K562 (cell line): ENCODE results near the gene ZNF501. TPM values are rescaled to one million over a fixed set of nuclear protein-coding genes. Genes with fewer than 3 reads are reported as not detected.

Experiments used
- ATAC-seq: fragments of 200-7000 bp; cut with Tn5 transposase; 3 replicates; pipeline ENCODE4 v1.9.1; 2020; ENCODE audit warnings: moderate library complexity
- BruUV-seq: library from RNA; stranded (reverse); fragments of 400-500 nt; replicated peaks from 2 replicates; lab custom pipeline; 2021; lab: Mats Ljungman, UMichigan
- CTCF ChIA-PET: fragments of 300-600 bp; formaldehyde crosslinking; extraction: SDS; loops from one replicate; lab custom pipeline; 2021; ENCODE audit warnings: low intra/inter-chr PET ratio; lab: Yijun Ruan, JAX
- POLR2A ChIA-PET: fragments of 300-600, 350-650 bp; sonication (Branson Sonifier 250); formaldehyde crosslinking; extraction: SDS; loops from one replicate; lab custom pipeline; 2021; ENCODE audit warnings: antibody characterized with exemption, inconsistent platforms; lab: Yijun Ruan, JAX
- DNase-seq, 4 experiments: peaks; one replicate each; pipeline versions ENCODE4 v3.0.0 to v3.0.0-alpha.2; 2011 to 2018; ENCODE audit warnings: low spot score in 3 of 4, mixed read lengths in 3 of 4; ENCODE audit errors: extremely low read depth in 1 of 4
- FAIRE-seq: peaks from 2 replicates; lab custom pipeline; 2011; peaks lifted over from hg19 to GRCh38; lab: Jason Lieb, UNC
- H2AFZ ChIP-seq: 2 replicates; pipeline ENCODE4 v1.6.0; 2011; ENCODE audit warnings: low read depth, low read length, control low read depth, inconsistent platforms
- H3K27ac ChIP-seq: fragments of 200-600 bp; 3 replicates; pipeline ENCODE4 v1.8.0; 2011; ENCODE audit warnings: low read depth, mild to moderate bottlenecking, control low read depth, inconsistent platforms, low read length, moderate library complexity, mixed read lengths; ENCODE audit errors: extremely low read depth
- H3K27me3 ChIP-seq, 2 experiments: fragments of 300-600 bp in 1 of 2; 2 replicates in 1 of 2; 3 replicates in 1 of 2; pipeline versions ENCODE4 v1.6.0 to v1.8.0; 2011; ENCODE audit warnings: inconsistent platforms in 2 of 2, low read length in 2 of 2, mild to moderate bottlenecking in 1 of 2, mixed read lengths in 1 of 2, moderate library complexity in 1 of 2; ENCODE audit not compliant: control insufficient read depth in 2 of 2, insufficient read depth in 2 of 2
- H3K36me3 ChIP-seq: fragments of 300-600 bp; 3 replicates; pipeline ENCODE4 v1.8.0; 2011; ENCODE audit warnings: mild to moderate bottlenecking, low read length, inconsistent platforms; ENCODE audit not compliant: control insufficient read depth, insufficient read depth
- H3K4me1 ChIP-seq, 2 experiments: fragments of 200-600 bp in 1 of 2; replicated peaks in 1 of 2; 2 replicates in 1 of 2; 3 replicates in 1 of 2; pipeline versions ENCODE4 v1.5.1 to v1.8.0; 2011; ENCODE audit warnings: inconsistent platforms in 2 of 2, low read length in 2 of 2, mild to moderate bottlenecking in 1 of 2, mixed read lengths in 1 of 2, moderate library complexity in 1 of 2; ENCODE audit not compliant: control insufficient read depth in 2 of 2, insufficient read depth in 2 of 2
- H3K4me2 ChIP-seq: 2 replicates; pipeline ENCODE4 v1.6.1; 2011; ENCODE audit warnings: low read length, control low read depth, inconsistent platforms, mixed read lengths; ENCODE audit not compliant: insufficient read depth
- H3K4me3 ChIP-seq: fragments of 200-600 bp; sonication (generic), shearing (Covaris generic); 2 replicates; pipeline ENCODE4 v1.5.1; 2016; ENCODE audit warnings: control low read depth, inconsistent platforms
- H3K79me2 ChIP-seq: fragments of 200-600 bp; 3 replicates; pipeline ENCODE4 v1.8.0; 2011; ENCODE audit warnings: low read length, inconsistent platforms; ENCODE audit not compliant: control insufficient read depth, insufficient read depth
- H3K9ac ChIP-seq, 2 experiments: 2 replicates each; pipeline versions ENCODE4 v1.6.0 to v1.6.1; 2011; ENCODE audit warnings: low read depth in 2 of 2, low read length in 2 of 2, control low read depth in 1 of 2, inconsistent platforms in 1 of 2, mild to moderate bottlenecking in 1 of 2, mixed read lengths in 1 of 2; ENCODE audit not compliant: insufficient read depth in 1 of 2
- H3K9me1 ChIP-seq: one replicate; pipeline ENCODE4 v1.6.0; 2011; ENCODE audit warnings: inconsistent platforms, mild to moderate bottlenecking, low read length, moderate library complexity; ENCODE audit not compliant: control insufficient read depth, insufficient read depth
- H3K9me3 ChIP-seq: replicated peaks from 2 replicates; pipeline ENCODE4 v1.5.1; 2011; ENCODE audit warnings: low read depth, low read length, inconsistent platforms; ENCODE audit not compliant: control insufficient read depth, insufficient read depth
- H4K20me1 ChIP-seq: replicated peaks from 2 replicates; pipeline ENCODE4 v1.6.1; 2011; ENCODE audit warnings: low read length, inconsistent platforms, mixed read lengths; ENCODE audit not compliant: control insufficient read depth, insufficient read depth
- ATF1 ChIP-seq, 2 experiments: fragments of 450-650 bp in 1 of 2; IDR thresholded peaks; 2 replicates each; pipeline ENCODE4 v1.6.1; 2016; ENCODE audit warnings: missing compliant biosample characterization in 1 of 2, missing genetic modification characterization in 1 of 2
- CBFA2T3 ChIP-seq: fragments of 450-650 bp; IDR thresholded peaks from 2 replicates; pipeline ENCODE4 v1.6.1; 2017
- CREB1 ChIP-seq, 2 experiments: sonication (generic) in 1 of 2; formaldehyde crosslinking in 1 of 2; IDR thresholded peaks; 2 replicates each; pipeline versions ENCODE4 v1.6.1 to v1.8.0; 2012 to 2022; ENCODE audit warnings: inconsistent platforms in 1 of 2, mild to moderate bottlenecking in 1 of 2, missing genetic modification reagents in 1 of 2, moderate library complexity in 1 of 2
- DIDO1 ChIP-seq: fragments of 450-650 bp; IDR thresholded peaks from 2 replicates; pipeline ENCODE4 v1.6.1; 2016; ENCODE audit warnings: low read depth, missing biosample characterization, missing genetic modification characterization
- EZH2 ChIP-seq: IDR thresholded peaks from 2 replicates; pipeline ENCODE4 v1.6.1; 2012; ENCODE audit warnings: low read depth, mild to moderate bottlenecking, inconsistent platforms, low read length, borderline replicate concordance
- HNRNPL ChIP-seq: fragments of 200-400 bp; formaldehyde crosslinking; IDR thresholded peaks from 2 replicates; pipeline ENCODE4 v1.6.1; 2017; ENCODE audit warnings: low read depth, mild to moderate bottlenecking, low read length
- KLF6 ChIP-seq: fragments of 250-450 bp; sonication (Bioruptor Pico); IDR thresholded peaks from 2 replicates; pipeline ENCODE4 v1.4.0; 2020; ENCODE audit warnings: mild to moderate bottlenecking, moderate library complexity, borderline replicate concordance
- MAZ ChIP-seq, 2 experiments: fragments of 450-650 bp in 1 of 2; sonication (generic) in 1 of 2; formaldehyde crosslinking; IDR thresholded peaks in 1 of 2; conservative IDR thresholded peaks in 1 of 2; 2 replicates each; pipeline versions ENCODE4 v1.4.0 to v1.5.0; 2020; ENCODE audit warnings: mild to moderate bottlenecking in 1 of 2, missing genetic modification reagents in 1 of 2
- MBD2 ChIP-seq: sonication (generic); IDR thresholded peaks from 2 replicates; pipeline ENCODE4 v1.6.1; 2016; ENCODE audit warnings: low read depth, borderline replicate concordance
- MTA1 ChIP-seq: fragments of 450-650 bp; IDR thresholded peaks from 2 replicates; pipeline ENCODE4 v1.6.1; 2017; ENCODE audit warnings: borderline replicate concordance
- PHF8 ChIP-seq: fragments of 200-600 bp; sonication (generic); IDR thresholded peaks from 2 replicates; pipeline ENCODE4 v1.6.1; 2012; ENCODE audit warnings: mixed run types, mild to moderate bottlenecking, inconsistent platforms, low read length, moderate library complexity, borderline replicate concordance
- PRPF4 ChIP-seq: fragments of 200-400 bp; formaldehyde crosslinking; IDR thresholded peaks from one replicate; pipeline ENCODE4 v1.6.1; 2017; ENCODE audit warnings: low read length, low read depth, mild to moderate bottlenecking; ENCODE audit not compliant: insufficient read depth, poor library complexity, severe bottlenecking
- RFX1 ChIP-seq: fragments of 450-650 bp; IDR thresholded peaks from 2 replicates; pipeline ENCODE4 v1.6.1; 2016; ENCODE audit warnings: mild to moderate bottlenecking, moderate library complexity
- SIN3B ChIP-seq: fragments of 450-650 bp; IDR thresholded peaks from 2 replicates; pipeline ENCODE4 v1.6.1; 2017; ENCODE audit warnings: low read depth, mild to moderate bottlenecking, moderate library complexity
- SMARCC2 ChIP-seq: fragments of 450-650 bp; IDR thresholded peaks from 2 replicates; pipeline ENCODE4 v1.6.1; 2017; ENCODE audit warnings: antibody characterized with exemption, moderate library complexity, mild to moderate bottlenecking, low read depth
- SRSF1 ChIP-seq: fragments of 200-400 bp; formaldehyde crosslinking; IDR thresholded peaks from 2 replicates; pipeline ENCODE4 v1.6.1; 2017; ENCODE audit warnings: mild to moderate bottlenecking, low read depth, low read length, moderate library complexity
- SRSF3 ChIP-seq: fragments of 200-400 bp; formaldehyde crosslinking; IDR thresholded peaks from 2 replicates; pipeline ENCODE4 v1.6.1; 2016; ENCODE audit warnings: mild to moderate bottlenecking, low read length, moderate library complexity; ENCODE audit not compliant: insufficient read depth
- TCF7 ChIP-seq: sonication (generic); IDR thresholded peaks from 2 replicates; pipeline ENCODE4 v1.6.1; 2016; ENCODE audit warnings: antibody characterized with exemption, borderline replicate concordance
- TRIM24 ChIP-seq, 2 experiments: fragments of 450-650 bp; IDR thresholded peaks; 2 replicates each; pipeline ENCODE4 v1.6.1; 2016
- U2AF1 ChIP-seq: fragments of 200-400 bp; formaldehyde crosslinking; optimal IDR thresholded peaks from 2 replicates; pipeline ENCODE3; 2017; ENCODE audit warnings: mild to moderate bottlenecking, low read depth, low read length, moderate library complexity
- ZBTB1 ChIP-seq: sonication (generic); formaldehyde crosslinking; IDR thresholded peaks from 2 replicates; pipeline ENCODE4 v1.8.1; 2023; ENCODE audit warnings: missing genetic modification reagents, low read depth, mild to moderate bottlenecking, borderline replicate concordance
- ZFX ChIP-seq: sonication (generic); formaldehyde crosslinking; IDR thresholded peaks from 2 replicates; pipeline ENCODE4 v1.8.0; 2022; ENCODE audit warnings: mild to moderate bottlenecking, missing genetic modification reagents, moderate library complexity
- ZNF282 ChIP-seq: sonication (generic); formaldehyde crosslinking; IDR thresholded peaks from 2 replicates; pipeline ENCODE4 v1.8.1; 2023; ENCODE audit warnings: missing genetic modification reagents
- ZNF3 ChIP-seq: fragments of 250-450 bp; sonication (Bioruptor Pico); IDR thresholded peaks from 2 replicates; pipeline ENCODE4 v1.5.0; 2021; ENCODE audit warnings: mild to moderate bottlenecking, moderate library complexity
- ZNF311 ChIP-seq: fragments of 250-450 bp; sonication (Bioruptor Pico); IDR thresholded peaks from 2 replicates; pipeline ENCODE4 v1.4.0; 2020; ENCODE audit warnings: mild to moderate bottlenecking, moderate library complexity
- WGBS: fragments of 100-300 bp; shearing (Covaris generic); methylation state at CpG from one replicate; pipeline ENCODE4 v1.1.6; 2016; ENCODE audit warnings: low coverage, mixed read lengths; ENCODE audit not compliant: insufficient coverage; ENCODE audit errors: missing lambda C conversion rate; 5-methylcytosine and 5-hydroxymethylcytosine counted together
- in situ Hi-C: fragments of 300-500 bp; cut with MboI; formaldehyde crosslinking; loops from 4 replicates; pipeline ENCODE4 v1.15.0; 2018; ENCODE audit warnings: inconsistent platforms, mixed read lengths
- intact Hi-C: fragments of 100-400 bp; cut with micrococcal nuclease; formaldehyde crosslinking; loops from 2 replicates; pipeline ENCODE4 v1.14.2; 2022
- polyA plus RNA-seq, 8 experiments: library from polyadenylated mRNA; depleted of rRNA in 4 of 8; stranded (reverse) in 5 of 8; unstranded in 3 of 8; fragments of >200 nt; fragmentation: Nextera tagmentation in 2 of 8; fragmentation: Illumina TruSeq in 1 of 8; extraction: Ambion mirVana in 2 of 8; extraction: Trizol in 1 of 8; gene quantifications; 2 replicates each; pipeline versions ENCODE4 v1.2.1 to v1.2.3, GENCODE V29; 2011 to 2014; ENCODE audit warnings: inconsistent platforms in 1 of 8, missing spikeins in 1 of 8
- total RNA-seq, 7 experiments: library from RNA; depleted of rRNA in 6 of 7; stranded (reverse); fragments of >200 nt in 6 of 7; fragmentation: Illumina TruSeq in 2 of 7; extraction: Trizol in 2 of 7; gene quantifications; 2 replicates each; pipeline versions ENCODE4 v1.2.1 to v1.2.3, GENCODE V29; 2011 to 2021; ENCODE audit warnings: low replicate concordance in 1 of 7

Gene ZNF501
- total and polyA plus RNA-seq, 9 of the 15 experiments (the other 6 are each of a cell fraction or from before 2014, with no cell fraction given) = 1.2 to 6.5 (median 3.7) TPM

DNA sequence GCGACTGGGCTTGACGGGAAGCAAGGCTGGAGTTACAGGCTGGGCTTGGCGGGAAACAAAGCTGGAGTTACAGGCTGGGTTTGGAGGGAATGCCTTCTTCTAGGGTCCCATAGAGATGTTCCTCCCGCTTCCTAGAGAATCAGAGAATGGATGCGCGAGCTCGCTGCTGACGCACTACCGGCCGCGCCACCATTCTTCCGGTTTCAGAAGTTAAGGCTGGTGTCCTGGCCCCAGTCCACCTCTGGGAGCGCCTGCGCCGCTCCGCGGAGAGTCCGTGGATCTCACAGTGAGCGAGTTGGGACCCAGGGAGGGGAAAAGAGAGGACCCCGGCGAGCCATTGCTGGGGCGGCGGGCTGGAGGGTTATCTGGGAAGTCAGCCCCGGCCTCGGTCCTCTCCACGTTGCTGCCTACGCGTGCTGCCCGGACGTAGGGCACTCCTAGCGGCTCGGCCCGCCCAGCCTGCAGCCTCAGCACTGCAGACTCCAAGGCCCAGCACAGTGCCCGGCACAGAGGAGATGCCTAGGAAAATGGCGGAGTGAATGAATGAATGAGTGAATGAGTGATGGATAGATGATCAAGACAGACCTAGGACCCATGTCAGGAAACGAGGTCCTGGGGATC lies 16.9 kb upstream of the ZNF501 start, which contains the start of gene ZNF502:
TSS of gene ZNF502 (plus strand) at position 206 of the 621 bp plus-strand sequence. CDS start 7,602 bp downstream, outside the sequence.
- Histone ChIP-seq H3K9ac (peak within 1 kb of the TSS in 1 of 2 experiments; percentile 48; a peak in 1 of 4 replicates), H3K79me2 (no peaks in the 10 kb centered on the region), H3K36me3 (no peaks in the 10 kb centered on the region), H3K27me3 (peaks cover 14 to 25% of the 10 kb centered on the region in 2 experiments; a peak in 4 of 5 replicates), H3K4me1 (peaks cover 0 to 7% of the 10 kb centered on the region in 2 experiments; a peak in 1 of 5 replicates), H3K9me3 (peaks cover 12% of the 10 kb centered on the region), H3K27ac (no peak within 1 kb of the TSS; the same call in 2 of the 3 replicates), H3K4me2 (peak within 1 kb of the TSS; percentile 77), H3K9me1 (no peaks in the 10 kb centered on the region), H3K4me3 (peak within 1 kb of the TSS; percentile 46), H4K20me1 (no peaks in the 10 kb centered on the region), H2AFZ (peak within 1 kb of the TSS; percentile 95)
- TSS peak; percentile 66 for BruUV-seq
- POLR2A ChIA-PET = interaction anchor here (0.5 to 1.4 kb wide), 5 partner anchors 8 to 288 kb away, joined by 3 to 4 read pairs (median 3); partner anchors contain the start of gene ZNF501
- 10% methylated on average over 31 of the region's 36 CpGs for WGBS
- peak; percentile 44 to 76 (median 64) for DNase-seq
- peak; percentile 99 for ATAC-seq
- FAIRE-seq = no peak
- CTCF ChIA-PET = interaction anchor here (0.8 kb wide), 1 partner anchor 135 kb away, joined by 3 read pairs; no protein-coding TSS in a partner anchor
- intact Hi-C loops (loop anchor here (1.0 to 10.0 kb wide), 2 partner anchors 17 to 178 kb away; partner anchors contain the start of gene ZNF501), in situ Hi-C loops (no loop called here)
- TF ChIP-seq SMARCC2 (no peak), U2AF1 (no peak), KLF6 (no peak), MTA1 (peak; percentile 90), ZNF3 (no peak), SRSF1 (peak; percentile 91; the same call in 1 of the 2 replicates), RFX1 (no peak), PHF8 (peak; percentile 38; the same call in 1 of the 2 replicates), ATF1 (CRISPR knock-in tag; IDR thresholded peaks at IDR 0.05) (peak; percentile 50; the same call in 1 of the 2 replicates), ATF1 (tag; IDR thresholded peaks at IDR 0.05) (peak; percentile 96), MBD2 (no peak), PRPF4 (no peak), TCF7 (no peak), CBFA2T3 (no peak), DIDO1 (peak; percentile 80), SIN3B (0 out of 2 replicates have a peak, but pooled peaks have one; percentile 14), ZNF282 (CRISPR knock-in tag) (no peak), SRSF3 (no peak), TRIM24 (IDR thresholded peaks at IDR 0.05) (no peak), EZH2 (no peak), ZFX (CRISPR knock-in tag) (no peak), ZBTB1 (no peak), MAZ (CRISPR knock-in tag; conservative IDR thresholded peaks at IDR 0.05 in 1 of 2, IDR thresholded peaks at IDR 0.05 in 1 of 2) (no peak), CREB1 (IDR thresholded peaks at IDR 0.05) (peak; percentile 90), CREB1 (CRISPR knock-in tag; IDR thresholded peaks at IDR 0.05) (no peak), HNRNPL (no peak), ZNF311 (CRISPR knock-in tag) (no peak)
